H9 (cell line): ENCODE measurements around the gene IPO9. TPM values are rescaled to one million over a fixed set of nuclear protein-coding genes. Genes with fewer than 3 reads are reported as not detected.
A peak's percentile ranks its signal among the peaks of the same experiment; 100 is the strongest.

Experiments
- DNase-seq: peaks from one replicate; pipeline ENCODE4 v3.0.0-alpha.2; 2017
- H2AFZ ChIP-seq: one replicate; pipeline ENCODE4 v1.6.1; 2013; ENCODE audit warnings: mild to moderate bottlenecking, low read length, control low read depth, moderate library complexity
- H2AK5ac ChIP-seq: 2 replicates; pipeline ENCODE4 v1.6.1; 2013; ENCODE audit warnings: low read length, control low read depth, mixed read lengths; ENCODE audit not compliant: insufficient read length
- H2BK120ac ChIP-seq: one replicate; pipeline ENCODE4 v1.6.1; 2013; ENCODE audit warnings: low read depth, mild to moderate bottlenecking, low read length, control low read depth, inconsistent platforms; ENCODE audit not compliant: poor library complexity, severe bottlenecking
- H2BK12ac ChIP-seq: 2 replicates; pipeline ENCODE4 v1.6.1; 2013; ENCODE audit warnings: low read length, control low read depth, mixed read lengths, low read depth; ENCODE audit not compliant: insufficient read length
- H2BK15ac ChIP-seq: 2 replicates; pipeline ENCODE4 v1.6.1; 2013; ENCODE audit warnings: low read depth, low read length, control low read depth
- H2BK20ac ChIP-seq: one replicate; pipeline ENCODE4 v1.6.1; 2013; ENCODE audit warnings: low read depth, mild to moderate bottlenecking, low read length, control low read depth, inconsistent platforms; ENCODE audit not compliant: poor library complexity, severe bottlenecking
- H2BK5ac ChIP-seq: 2 replicates; pipeline ENCODE4 v1.6.1; 2013; ENCODE audit warnings: low read length, control low read depth, mixed read lengths; ENCODE audit not compliant: insufficient read length
- H3K14ac ChIP-seq: 2 replicates; pipeline ENCODE4 v1.6.1; 2013; ENCODE audit warnings: low read length, control low read depth; ENCODE audit not compliant: insufficient read depth
- H3K18ac ChIP-seq: 2 replicates; pipeline ENCODE4 v1.6.1; 2013; ENCODE audit warnings: low read depth, mild to moderate bottlenecking, mixed read lengths, low read length, control low read depth; ENCODE audit not compliant: insufficient read length
- H3K23ac ChIP-seq: 2 replicates; pipeline ENCODE4 v1.6.1; 2013; ENCODE audit warnings: low read length, control low read depth, mixed read lengths, low read depth; ENCODE audit not compliant: insufficient read length
- H3K23me2 ChIP-seq: 2 replicates; pipeline ENCODE4 v1.6.1; 2013; ENCODE audit warnings: low read depth, mild to moderate bottlenecking, mixed read lengths, low read length, control low read depth; ENCODE audit not compliant: insufficient read length, poor library complexity, severe bottlenecking
- H3K27ac ChIP-seq: 2 replicates; pipeline ENCODE4 v1.5.1; 2013; ENCODE audit warnings: low read length, control low read depth, mixed read lengths, low read depth; ENCODE audit not compliant: insufficient read length
- H3K27me3 ChIP-seq: 2 replicates; pipeline ENCODE4 v1.6.1; 2013; ENCODE audit warnings: low read length, control low read depth, inconsistent platforms; ENCODE audit not compliant: insufficient read depth
- H3K4ac ChIP-seq: 2 replicates; pipeline ENCODE4 v1.6.1; 2013; ENCODE audit warnings: low read depth, mild to moderate bottlenecking, control low read depth, inconsistent platforms, low read length, moderate library complexity
- H3K4me1 ChIP-seq: 2 replicates; pipeline ENCODE4 v1.6.1; 2013; ENCODE audit warnings: low read length, control low read depth, inconsistent platforms; ENCODE audit not compliant: insufficient read depth
- H3K4me2 ChIP-seq: 2 replicates; pipeline ENCODE4 v1.6.1; 2013; ENCODE audit warnings: low read length, control low read depth, mixed read lengths; ENCODE audit not compliant: insufficient read length, insufficient read depth
- H3K56ac ChIP-seq: 2 replicates; pipeline ENCODE4 v1.6.1; 2013; ENCODE audit warnings: low read depth, mild to moderate bottlenecking, mixed read lengths, low read length, control low read depth; ENCODE audit not compliant: insufficient read length
- H3K79me1 ChIP-seq: 2 replicates; pipeline ENCODE4 v1.6.1; 2013; ENCODE audit warnings: low read depth, mild to moderate bottlenecking, moderate library complexity, low read length, control low read depth, inconsistent platforms; ENCODE audit not compliant: insufficient read depth, poor library complexity, severe bottlenecking
- H3K79me2 ChIP-seq: 2 replicates; pipeline ENCODE4 v1.6.1; 2013; ENCODE audit warnings: low read length, control low read depth, inconsistent platforms; ENCODE audit not compliant: insufficient read depth
- H3K9ac ChIP-seq: 2 replicates; pipeline ENCODE4 v1.6.1; 2013; ENCODE audit warnings: low read length, control low read depth, mixed read lengths; ENCODE audit not compliant: insufficient read length; ENCODE audit errors: extremely low read depth
- H3K9me3 ChIP-seq: one replicate; pipeline ENCODE4 v1.6.1; 2013; ENCODE audit warnings: low read depth, low read length, inconsistent platforms; ENCODE audit not compliant: control insufficient read depth
- H3T11ph ChIP-seq: one replicate; pipeline ENCODE4 v1.6.1; 2013; ENCODE audit warnings: mild to moderate bottlenecking, low read length, control low read depth, inconsistent platforms
- H4K20me1 ChIP-seq: one replicate; pipeline ENCODE4 v1.6.1; 2013; ENCODE audit not compliant: control insufficient read depth, insufficient read length, insufficient read depth
- H4K5ac ChIP-seq: 2 replicates; pipeline ENCODE4 v1.6.1; 2013; ENCODE audit warnings: low read depth, mild to moderate bottlenecking, mixed read lengths, low read length, control low read depth; ENCODE audit not compliant: insufficient read length
- H4K8ac ChIP-seq: replicated peaks from 2 replicates; pipeline ENCODE4 v1.6.1; 2013; ENCODE audit warnings: low read length, control low read depth, mixed read lengths, low read depth; ENCODE audit not compliant: insufficient read length
- H4K91ac ChIP-seq: 2 replicates; pipeline ENCODE4 v1.6.1; 2013; ENCODE audit warnings: low read depth, mild to moderate bottlenecking, moderate library complexity, mixed read lengths, low read length, control low read depth; ENCODE audit not compliant: insufficient read length
- H3K27ac Mint-ChIP-seq, 3 experiments: 2 replicates in 2 of 3; 3 replicates in 1 of 3; pipeline ENCODE4 v1.8.0; 2020 to 2021; ENCODE audit warnings: mixed read lengths in 3 of 3, mild to moderate bottlenecking in 1 of 3, moderate library complexity in 1 of 3
- H3K27me3 Mint-ChIP-seq: 2 replicates; pipeline ENCODE4 v1.8.0; 2021; ENCODE audit warnings: low read depth, mild to moderate bottlenecking, moderate library complexity, mixed read lengths
- H3K36me3 Mint-ChIP-seq, 3 experiments: 2 replicates in 2 of 3; 3 replicates in 1 of 3; pipeline ENCODE4 v1.8.0; 2020 to 2021; ENCODE audit warnings: low read depth in 3 of 3, mixed read lengths in 3 of 3; ENCODE audit not compliant: insufficient read depth in 1 of 3
- H3K4me1 Mint-ChIP-seq, 2 experiments: 2 replicates each; pipeline ENCODE4 v1.8.0; 2020; ENCODE audit warnings: mixed read lengths in 2 of 2
- H3K4me3 Mint-ChIP-seq, 2 experiments: 2 replicates in 1 of 2; 3 replicates in 1 of 2; pipeline ENCODE4 v1.8.0; 2020 to 2021; ENCODE audit warnings: mild to moderate bottlenecking in 2 of 2, mixed read lengths in 2 of 2, moderate library complexity in 1 of 2
- H3K9me3 Mint-ChIP-seq, 2 experiments: 2 replicates in 1 of 2; 3 replicates in 1 of 2; pipeline ENCODE4 v1.8.0; 2020; ENCODE audit warnings: mild to moderate bottlenecking in 2 of 2, mixed read lengths in 2 of 2, moderate library complexity in 1 of 2
- CTCF ChIP-seq: fragments of 200-600 bp; sonication (generic); conservative IDR thresholded peaks from 3 replicates; pipeline ENCODE4 v1.8.0; 2021; ENCODE audit warnings: antibody characterized with exemption, mild to moderate bottlenecking
- WGBS: extraction: QIAGEN DNeasy Blood & Tissue Kit; methylation state at CpG from one replicate; pipeline ENCODE4 v1.1.7; 2013; ENCODE audit warnings: missing lambda C conversion rate, low lambda C conversion rate, mixed read lengths; ENCODE audit not compliant: insufficient read length; ENCODE audit errors: extremely low coverage; 5-methylcytosine and 5-hydroxymethylcytosine counted together
- total RNA-seq: library from RNA; stranded (reverse); gene quantifications from 2 replicates; pipeline ENCODE4 v1.2.1, GENCODE V29; 2021

IPO9 gene
- total RNA-seq, 1 experiment from 2014 or later, result 104 TPM

- no peak overlapping the region for H2BK120ac ChIP-seq
- peaks cover 5% of the 10 kb centered on the region for H3K23me2 ChIP-seq
- no peak overlapping the region for H3T11ph ChIP-seq
- H2AK5ac ChIP-seq, result no peak overlapping the region
- no peak for TF ChIP-seq CTCF
- H4K8ac ChIP-seq, result no peak overlapping the region
- no peak overlapping the region for H3K56ac ChIP-seq
- WGBS, result no CpG with 5 or more reads among the region's 3 CpGs
- no peak overlapping the region for H4K91ac ChIP-seq
- H4K20me1 ChIP-seq, result no peaks in the 10 kb centered on the region
- no peak overlapping the region for H2BK20ac ChIP-seq
- no peak overlapping the region for H3K23ac ChIP-seq
- H3K9me3 ChIP-seq, result no peaks in the 10 kb centered on the region
- Mint-ChIP-seq H3K4me3 (no peak overlapping the region), H3K4me1 (peaks cover 29 to 38% of the 10 kb centered on the region in 2 experiments), H3K9me3 (no peaks in the 10 kb centered on the region), H3K36me3 (no peaks in the 10 kb centered on the region), H3K27ac (peak overlapping the region in 1 of 3 experiments; percentile 70; a peak in 3 of 7 replicates), H3K27me3 (peaks cover 8% of the 10 kb centered on the region)
- no peaks in the 10 kb centered on the region for H3K79me2 ChIP-seq
- H3K4ac ChIP-seq, result no peak overlapping the region
- H2BK5ac ChIP-seq, result no peak overlapping the region
- no peak overlapping the region for H3K27ac ChIP-seq
- no peak overlapping the region for H3K9ac ChIP-seq
- no peaks in the 10 kb centered on the region for H3K27me3 ChIP-seq
- no peak overlapping the region for H2BK12ac ChIP-seq
- H2BK15ac ChIP-seq, result no peak overlapping the region
- no peak overlapping the region for H2AFZ ChIP-seq
- no peak overlapping the region for H4K5ac ChIP-seq
- DNase-seq, result no peak
- H3K4me2 ChIP-seq, result no peak overlapping the region
- no peak overlapping the region for H3K18ac ChIP-seq
- peaks cover 5% of the 10 kb centered on the region; the same call in 1 of the 2 replicates for H3K4me1 ChIP-seq
- H3K14ac ChIP-seq, result no peak overlapping the region
- H3K79me1 ChIP-seq, result no peaks in the 10 kb centered on the region
Measured at GRCh38 chr1:201893431-201893830, 64.5 kb downstream of the IPO9 start.
